B cell (primary cell): ENCODE results near the gene NTM. TPM values are rescaled to one million over a fixed set of nuclear protein-coding genes. Genes with fewer than 3 reads are reported as not detected.

Source experiments
- ATAC-seq: fragments of 200-7000 bp; cut with Tn5 transposase; one replicate; pipeline ENCODE4 v1.10.0; 2021; ENCODE audit warnings: low read depth, mild to moderate bottlenecking, moderate number of reproducible peaks, moderate library complexity
- CTCF ChIA-PET: fragments of 350-600 bp; sonication (Branson Sonifier 250); formaldehyde crosslinking; loops from one replicate; lab custom pipeline; 2021; ENCODE audit warnings: antibody characterized with exemption, inconsistent platforms; lab: Charles Lee
- POLR2A ChIA-PET: fragments of 350-600 bp; sonication (Branson Sonifier 250); formaldehyde crosslinking; loops from one replicate; lab custom pipeline; 2021; ENCODE audit warnings: antibody characterized with exemption; lab: Charles Lee
- DNase-seq: peaks from one replicate; pipeline ENCODE4 v3.0.0; 2013
- H2AFZ ChIP-seq: 2 replicates; pipeline ENCODE4 v1.6.1; 2012; ENCODE audit warnings: mild to moderate bottlenecking, low read depth, low read length; ENCODE audit not compliant: insufficient read depth, poor library complexity, severe bottlenecking
- H3K27ac ChIP-seq, 2 donors: 1 replicate in 1 of 2; 2 replicates in 1 of 2; pipeline ENCODE4 v1.5.1; 2012 to 2013; ENCODE audit warnings: low read length in 2 of 2, mild to moderate bottlenecking in 2 of 2, moderate library complexity in 1 of 2
- H3K27me3 ChIP-seq, 4 experiments: fragments of 200-600 bp in 1 of 4; sonication (generic) in 1 of 4; replicated peaks in 1 of 4; 1 replicate in 2 of 4; 2 replicates in 2 of 4; pipeline versions ENCODE4 v1.6.1 to v1.7.0; 2013 to 2016; ENCODE audit warnings: low read length in 3 of 4, mild to moderate bottlenecking in 2 of 4, mixed read lengths in 1 of 4, moderate library complexity in 1 of 4; ENCODE audit not compliant: insufficient read depth in 4 of 4, control insufficient read depth in 3 of 4; ENCODE audit errors: control extremely low read depth in 1 of 4
- H3K36me3 ChIP-seq, 2 experiments: replicated peaks in 1 of 2; 1 replicate in 1 of 2; 2 replicates in 1 of 2; pipeline versions ENCODE4 v1.6.1 to v1.7.1; 2013; ENCODE audit warnings: low read length in 1 of 2; ENCODE audit not compliant: insufficient read depth in 2 of 2, control insufficient read depth in 1 of 2; ENCODE audit errors: control extremely low read depth in 1 of 2, extremely low read depth in 1 of 2
- H3K4me1 ChIP-seq, 2 donors: fragments of 200-600 bp in 1 of 2; sonication (generic) in 1 of 2; 1 replicate in 1 of 2; 2 replicates in 1 of 2; pipeline versions ENCODE4 v1.5.1 to v1.6.1; 2013 to 2017; ENCODE audit warnings: low read length in 2 of 2; ENCODE audit not compliant: control insufficient read depth in 2 of 2, insufficient read depth in 2 of 2
- H3K4me2 ChIP-seq: replicated peaks from 2 replicates; pipeline ENCODE3; 2012; ENCODE audit warnings: mild to moderate bottlenecking, low read depth, low read length; ENCODE audit not compliant: poor library complexity, severe bottlenecking
- H3K4me3 ChIP-seq, 5 experiments: fragments of 200-600 bp in 1 of 5; sonication (generic) in 1 of 5; 1 replicate in 3 of 5; 2 replicates in 2 of 5; pipeline versions ENCODE4 v1.5.1 to v1.7.0; 2011 to 2016; ENCODE audit warnings: low read length in 4 of 5, mild to moderate bottlenecking in 4 of 5, low read depth in 2 of 5, control low read depth in 1 of 5, moderate library complexity in 1 of 5; ENCODE audit not compliant: insufficient read depth in 1 of 5; ENCODE audit errors: control extremely low read depth in 1 of 5, extremely low read depth in 1 of 5
- H3K79me2 ChIP-seq: fragments of 200-600 bp; sonication (generic); one replicate; pipeline ENCODE4 v1.6.0; 2016; ENCODE audit warnings: low read length; ENCODE audit not compliant: control insufficient read depth, insufficient read depth
- H3K9ac ChIP-seq: fragments of 200-600 bp; sonication (generic); 2 replicates; pipeline ENCODE4 v1.6.1; 2017; ENCODE audit warnings: mild to moderate bottlenecking, low read length, moderate library complexity
- H3K9me3 ChIP-seq, 3 donors: one replicate each; pipeline versions ENCODE4 v1.6.1 to v1.7.1; 2013; ENCODE audit warnings: low read length in 2 of 3; ENCODE audit not compliant: control insufficient read depth in 2 of 3, insufficient read depth in 1 of 3; ENCODE audit errors: control extremely low read depth in 1 of 3
- H4K20me1 ChIP-seq: 2 replicates; pipeline ENCODE4 v1.6.0; 2012; ENCODE audit warnings: mild to moderate bottlenecking, low read length; ENCODE audit not compliant: insufficient read depth, control insufficient read depth, poor library complexity, severe bottlenecking
- H3K27ac Mint-ChIP-seq: one replicate; pipeline ENCODE4 v1.8.0; 2021; ENCODE audit warnings: mixed read lengths
- H3K27me3 Mint-ChIP-seq: one replicate; pipeline ENCODE4 v1.8.0; 2021; ENCODE audit warnings: mixed read lengths
- H3K4me1 Mint-ChIP-seq: one replicate; pipeline ENCODE4 v1.8.0; 2021; ENCODE audit warnings: mixed read lengths
- H3K4me3 Mint-ChIP-seq: one replicate; pipeline ENCODE4 v1.8.0; 2021; ENCODE audit warnings: mixed read lengths
- H3K9me3 Mint-ChIP-seq: one replicate; pipeline ENCODE4 v1.8.0; 2022; ENCODE audit warnings: mixed read lengths; ENCODE audit not compliant: insufficient read depth
- EZH2 ChIP-seq: IDR thresholded peaks from 2 replicates; pipeline ENCODE4 v1.6.1; 2012; ENCODE audit warnings: borderline replicate concordance, low read depth, mild to moderate bottlenecking, moderate library complexity, low read length; ENCODE audit not compliant: insufficient read depth, poor library complexity, severe bottlenecking
- WGBS: methylation state at CpG from one replicate; pipeline ENCODE4 v1.1.5; 2013; ENCODE audit warnings: missing lambda C conversion rate; ENCODE audit not compliant: insufficient coverage; 5-methylcytosine and 5-hydroxymethylcytosine counted together
- intact Hi-C: fragments of 100-400 bp; cut with micrococcal nuclease; formaldehyde crosslinking; loops from one replicate; pipeline ENCODE4 v1.10.0; 2022
- polyA plus RNA-seq: library from polyadenylated mRNA; depleted of rRNA; stranded (reverse); fragments of >200 nt; gene quantifications from 2 replicates; pipeline ENCODE4 v1.2.3, GENCODE V29; 2012
- total RNA-seq, 2 donors: library from RNA; stranded (reverse); fragments of 120-200 nt in 1 of 2; gene quantifications; 1 replicate in 1 of 2; 2 replicates in 1 of 2; pipeline versions ENCODE4 v1.2.3 to v1.2.4, GENCODE V29; 2013 to 2022
- TF ChIP-seq, protein P1 (sequence below): fragments of 200-600 bp; IDR thresholded peaks from one replicate; pipeline ENCODE4 v1.8.0; 2022; ENCODE audit warnings: antibody characterized with exemption, mild to moderate bottlenecking

The NTM gene
- total and polyA plus RNA-seq, 2 donors (not counting 1 experiment from before 2014, with no cell fraction given): not detected

DNA sequence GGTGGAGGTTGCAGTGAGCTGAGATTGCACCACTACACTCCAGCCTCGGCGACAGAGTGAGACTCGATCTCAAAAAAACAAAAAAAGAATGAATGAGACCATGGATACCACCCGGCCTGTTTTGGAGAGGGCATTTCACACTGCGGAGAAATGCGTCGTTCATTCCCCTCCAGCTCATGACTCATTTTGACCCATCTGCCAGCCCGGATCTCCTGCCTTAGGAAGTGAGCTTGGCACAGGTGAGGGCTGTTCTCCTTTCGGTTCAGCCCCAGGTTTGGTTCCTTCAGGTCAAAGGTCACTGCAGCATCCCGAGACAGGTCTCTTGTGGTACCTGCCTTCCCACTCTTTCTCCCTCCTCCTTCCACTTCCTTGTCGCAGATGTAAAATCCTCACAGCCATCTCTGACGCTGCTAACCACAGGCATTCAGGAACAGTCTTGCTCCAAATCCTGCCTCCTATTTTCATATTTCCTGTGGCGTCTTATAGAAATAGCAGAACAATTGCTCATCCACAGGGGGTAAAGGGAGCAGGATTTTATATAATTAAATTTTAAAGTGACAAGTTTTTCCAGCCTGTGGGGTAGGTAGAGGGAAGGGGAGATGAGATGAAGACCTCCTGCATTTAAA lies 517.9 kb downstream of the NTM start:
- H3K4me2 ChIP-seq: no peak overlapping the region
- H3K9ac ChIP-seq: no peak overlapping the region
- H3K9me3 ChIP-seq: no peaks in the 10 kb centered on the region
- H3K4me3 Mint-ChIP-seq: no peak overlapping the region
- no peaks in the 10 kb centered on the region for H3K4me1 ChIP-seq
- ChIA-PET CTCF (no interaction called here), POLR2A (no interaction called here)
- H2AFZ ChIP-seq: no peak overlapping the region
- no peaks in the 10 kb centered on the region for H3K79me2 ChIP-seq
- DNase-seq: no peak
- H3K27ac ChIP-seq: no peak overlapping the region
- intact Hi-C loops: no loop called here
- H3K27me3 ChIP-seq: no peaks in the 10 kb centered on the region
- ATAC-seq: no peak
- H3K36me3 ChIP-seq: no peaks in the 10 kb centered on the region
- H3K9me3 Mint-ChIP-seq: peaks cover 4% of the 10 kb centered on the region
- no peak overlapping the region for H3K4me3 ChIP-seq
- no peaks in the 10 kb centered on the region for H3K27me3 Mint-ChIP-seq
- TF ChIP-seq, protein P1, sequence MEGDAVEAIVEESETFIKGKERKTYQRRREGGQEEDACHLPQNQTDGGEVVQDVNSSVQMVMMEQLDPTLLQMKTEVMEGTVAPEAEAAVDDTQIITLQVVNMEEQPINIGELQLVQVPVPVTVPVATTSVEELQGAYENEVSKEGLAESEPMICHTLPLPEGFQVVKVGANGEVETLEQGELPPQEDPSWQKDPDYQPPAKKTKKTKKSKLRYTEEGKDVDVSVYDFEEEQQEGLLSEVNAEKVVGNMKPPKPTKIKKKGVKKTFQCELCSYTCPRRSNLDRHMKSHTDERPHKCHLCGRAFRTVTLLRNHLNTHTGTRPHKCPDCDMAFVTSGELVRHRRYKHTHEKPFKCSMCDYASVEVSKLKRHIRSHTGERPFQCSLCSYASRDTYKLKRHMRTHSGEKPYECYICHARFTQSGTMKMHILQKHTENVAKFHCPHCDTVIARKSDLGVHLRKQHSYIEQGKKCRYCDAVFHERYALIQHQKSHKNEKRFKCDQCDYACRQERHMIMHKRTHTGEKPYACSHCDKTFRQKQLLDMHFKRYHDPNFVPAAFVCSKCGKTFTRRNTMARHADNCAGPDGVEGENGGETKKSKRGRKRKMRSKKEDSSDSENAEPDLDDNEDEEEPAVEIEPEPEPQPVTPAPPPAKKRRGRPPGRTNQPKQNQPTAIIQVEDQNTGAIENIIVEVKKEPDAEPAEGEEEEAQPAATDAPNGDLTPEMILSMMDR: no peak
- no peak for TF ChIP-seq EZH2
- no peaks in the 10 kb centered on the region for H3K4me1 Mint-ChIP-seq
- H3K27ac Mint-ChIP-seq: no peak overlapping the region
- whole genome bisulfite sequencing: 92% methylated on average over 9 of the region's 13 CpGs
- H4K20me1 ChIP-seq: no peaks in the 10 kb centered on the region

DNA sequence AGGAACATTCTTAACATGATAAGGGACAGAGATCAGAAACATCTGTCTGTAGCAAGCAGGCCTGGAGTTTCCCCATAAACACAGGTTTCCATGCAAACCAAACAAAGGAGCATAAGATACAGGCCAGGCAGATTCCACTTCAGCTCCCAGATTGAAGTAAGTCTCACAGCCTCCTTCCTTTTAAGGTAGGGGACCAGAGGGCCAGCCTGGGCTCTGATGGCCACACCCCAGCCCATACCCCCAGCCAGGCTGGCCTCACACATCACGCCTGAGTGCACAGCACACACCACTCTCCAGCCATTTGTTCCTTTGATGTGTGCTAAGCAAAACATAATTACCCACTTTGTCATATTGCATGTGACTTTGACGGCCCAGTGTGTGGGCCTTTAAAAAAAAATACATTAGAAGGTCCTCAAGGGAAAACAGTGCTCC lies 518.7 kb downstream of the NTM start:
- H3K27ac ChIP-seq: no peak overlapping the region
- H3K9ac ChIP-seq: no peak overlapping the region
- H3K27ac Mint-ChIP-seq: no peak overlapping the region
- no peaks in the 10 kb centered on the region for H3K4me1 ChIP-seq
- peaks cover 0 to 2% (median 0%) of the 10 kb centered on the region in 3 donors for H3K9me3 ChIP-seq
- no peak overlapping the region for H3K4me3 ChIP-seq
- ChIA-PET POLR2A (no interaction called here), CTCF (no interaction called here)
- intact Hi-C loops: no loop called here
- H2AFZ ChIP-seq: no peak overlapping the region
- no peak for ATAC-seq
- no peaks in the 10 kb centered on the region for H3K27me3 ChIP-seq
- no peaks in the 10 kb centered on the region for H3K79me2 ChIP-seq
- H3K4me2 ChIP-seq: no peak overlapping the region
- H3K27me3 Mint-ChIP-seq: no peaks in the 10 kb centered on the region
- DNase-seq: no peak
- no peaks in the 10 kb centered on the region for H3K36me3 ChIP-seq
- H3K4me3 Mint-ChIP-seq: no peak overlapping the region
- H3K4me1 Mint-ChIP-seq: no peaks in the 10 kb centered on the region
- WGBS: 40% methylated on average over 2 of the region's 2 CpGs
- peaks cover 4% of the 10 kb centered on the region for H3K9me3 Mint-ChIP-seq
- TF ChIP-seq EZH2: no peak
- TF ChIP-seq, protein P1: no peak
- no peaks in the 10 kb centered on the region for H4K20me1 ChIP-seq
